NB4 (cell line): Measurements from ENCODE around the gene DIP2C.
A peak's percentile ranks its signal among the peaks of the same experiment; 100 is the strongest.

Source experiments
- DNase-seq: peaks from one replicate; pipeline ENCODE4 v3.0.0; 2010; ENCODE audit warnings: low read depth
- H3K4me3 ChIP-seq: one replicate; pipeline ENCODE4 v1.5.1; 2011; ENCODE audit warnings: mild to moderate bottlenecking, low read depth, low read length, moderate library complexity
- MYC ChIP-seq: IDR thresholded peaks from 2 replicates; pipeline ENCODE4 v1.6.1; 2011; ENCODE audit warnings: low read depth, low read length
- POLR2A ChIP-seq: IDR thresholded peaks from 2 replicates; pipeline ENCODE4 v1.6.1; 2011; ENCODE audit warnings: mild to moderate bottlenecking; ENCODE audit not compliant: insufficient read length; ENCODE audit errors: extremely low read depth
- TF ChIP-seq, protein P1 (sequence below): IDR thresholded peaks from 2 replicates; pipeline ENCODE4 v1.6.1; 2011; ENCODE audit warnings: low read depth, low read length
- TF ChIP-seq, protein P2 (sequence below): IDR thresholded peaks from one replicate; pipeline ENCODE4 v1.5.1; 2012; ENCODE audit warnings: low read depth, low read length

The DIP2C gene

DNA sequence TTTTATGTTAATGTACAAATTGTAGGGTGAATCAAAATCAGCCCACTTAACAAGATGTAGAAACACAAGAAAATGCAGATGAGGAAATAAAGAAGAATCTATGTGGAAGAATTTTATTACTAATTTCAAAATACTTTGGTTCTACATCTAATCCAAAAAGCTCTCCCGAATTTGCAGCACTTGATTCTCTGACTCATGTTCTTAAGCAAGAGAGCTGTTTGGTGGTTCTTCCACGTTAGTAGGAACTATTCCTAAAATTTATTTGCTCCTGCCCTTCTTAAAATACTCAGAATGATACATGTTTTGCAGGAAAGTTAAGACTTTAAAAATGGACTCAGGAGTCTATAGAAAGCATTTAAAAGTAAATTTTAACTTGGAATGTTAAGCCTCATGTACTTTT, 462.5 kb downstream of the DIP2C start:
- peak; percentile 38 for DNase-seq
- H3K4me3 ChIP-seq, result no peak overlapping the region
- TF ChIP-seq, protein P1, sequence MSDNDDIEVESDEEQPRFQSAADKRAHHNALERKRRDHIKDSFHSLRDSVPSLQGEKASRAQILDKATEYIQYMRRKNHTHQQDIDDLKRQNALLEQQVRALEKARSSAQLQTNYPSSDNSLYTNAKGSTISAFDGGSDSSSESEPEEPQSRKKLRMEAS, result no peak
- TF ChIP-seq, protein P2, sequence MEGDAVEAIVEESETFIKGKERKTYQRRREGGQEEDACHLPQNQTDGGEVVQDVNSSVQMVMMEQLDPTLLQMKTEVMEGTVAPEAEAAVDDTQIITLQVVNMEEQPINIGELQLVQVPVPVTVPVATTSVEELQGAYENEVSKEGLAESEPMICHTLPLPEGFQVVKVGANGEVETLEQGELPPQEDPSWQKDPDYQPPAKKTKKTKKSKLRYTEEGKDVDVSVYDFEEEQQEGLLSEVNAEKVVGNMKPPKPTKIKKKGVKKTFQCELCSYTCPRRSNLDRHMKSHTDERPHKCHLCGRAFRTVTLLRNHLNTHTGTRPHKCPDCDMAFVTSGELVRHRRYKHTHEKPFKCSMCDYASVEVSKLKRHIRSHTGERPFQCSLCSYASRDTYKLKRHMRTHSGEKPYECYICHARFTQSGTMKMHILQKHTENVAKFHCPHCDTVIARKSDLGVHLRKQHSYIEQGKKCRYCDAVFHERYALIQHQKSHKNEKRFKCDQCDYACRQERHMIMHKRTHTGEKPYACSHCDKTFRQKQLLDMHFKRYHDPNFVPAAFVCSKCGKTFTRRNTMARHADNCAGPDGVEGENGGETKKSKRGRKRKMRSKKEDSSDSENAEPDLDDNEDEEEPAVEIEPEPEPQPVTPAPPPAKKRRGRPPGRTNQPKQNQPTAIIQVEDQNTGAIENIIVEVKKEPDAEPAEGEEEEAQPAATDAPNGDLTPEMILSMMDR, result no peak
- TF ChIP-seq POLR2A (no peak), MYC (no peak)

DNA sequence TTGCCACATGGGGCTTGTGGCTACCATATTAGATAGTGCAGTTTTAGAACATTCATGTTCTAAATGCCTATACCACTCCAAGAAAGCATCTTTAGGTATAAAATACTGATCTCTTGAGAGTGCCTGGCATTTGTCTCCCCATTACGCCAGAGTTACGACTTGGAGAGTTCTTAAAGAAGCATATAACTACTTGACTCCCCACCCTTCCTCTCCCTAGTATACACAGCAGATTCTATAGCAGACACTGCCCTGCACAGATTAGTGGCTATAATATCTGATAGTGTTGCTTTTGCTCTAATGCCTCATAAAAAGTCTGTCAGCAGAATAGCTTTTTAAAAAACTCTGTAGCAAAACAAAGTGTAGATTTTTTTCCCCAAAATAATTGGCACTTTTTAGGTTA, 463.4 kb downstream of the DIP2C start:
- no peak for DNase-seq
- no peak overlapping the region for H3K4me3 ChIP-seq
- no peak for TF ChIP-seq MYC
- TF ChIP-seq POLR2A, result no peak
- TF ChIP-seq, protein P1, result no peak
- TF ChIP-seq, protein P2, result no peak

DNA sequence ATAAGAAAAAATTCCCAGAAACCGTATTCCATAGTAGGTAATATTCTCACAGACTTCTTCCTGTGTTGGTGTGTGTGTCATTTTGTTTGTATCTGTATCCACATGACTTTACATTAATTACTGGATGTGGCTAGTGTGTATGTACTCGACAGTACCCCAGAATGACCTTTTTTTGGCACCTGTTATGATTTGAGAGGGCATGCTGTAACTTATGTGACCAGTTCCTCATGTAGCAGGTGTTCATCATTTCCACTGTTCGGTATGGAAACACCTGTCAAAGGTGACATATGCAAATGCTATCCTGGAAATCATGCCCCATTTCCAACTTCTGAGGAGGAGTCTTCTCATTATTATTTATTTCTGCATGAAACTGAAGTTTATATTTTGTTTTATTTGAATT, 464.9 kb downstream of the DIP2C start:
- H3K4me3 ChIP-seq, result no peak overlapping the region
- TF ChIP-seq MYC (no peak), POLR2A (no peak)
- TF ChIP-seq, protein P1, result no peak
- TF ChIP-seq, protein P2, result no peak
- no peak for DNase-seq
